CD4-positive, alpha-beta T cell (primary cell): ENCODE results near the gene MAN2A1. TPM values are rescaled to one million over a fixed set of nuclear protein-coding genes. Genes with fewer than 3 reads are reported as not detected.

ENCODE experiments used
- ATAC-seq: fragments of 200-7000 bp; cut with Tn5 transposase; one replicate; pipeline ENCODE4 v1.10.0; 2022; ENCODE audit warnings: mild to moderate bottlenecking; ENCODE audit not compliant: poor library complexity
- CTCF ChIA-PET: fragments of 350-600 bp; sonication (Branson Sonifier 250); formaldehyde crosslinking; loops from one replicate; lab custom pipeline; 2021; ENCODE audit warnings: antibody characterized with exemption, inconsistent platforms; lab: Charles Lee
- POLR2A ChIA-PET: fragments of 350-600 bp; sonication (Branson Sonifier 250); formaldehyde crosslinking; loops from one replicate; lab custom pipeline; 2021; ENCODE audit warnings: antibody characterized with exemption, inconsistent platforms; lab: Charles Lee
- DNase-seq, 14 experiments: peaks; one replicate each; pipeline ENCODE4 v3.0.0-alpha.2; 2013 to 2020; ENCODE audit warnings: mixed read lengths in 2 of 14
- H3K27ac ChIP-seq, 2 donors: one replicate each; pipeline versions ENCODE4 v1.5.1 to v1.7.0; 2013; ENCODE audit warnings: low read length in 2 of 2, low read depth in 1 of 2, mild to moderate bottlenecking in 1 of 2
- H3K27me3 ChIP-seq, 2 experiments: 1 replicate in 1 of 2; 2 replicates in 1 of 2; pipeline versions ENCODE4 v1.6.1 to v1.7.0; 2013; ENCODE audit warnings: low read length in 2 of 2, control low read depth in 1 of 2, mild to moderate bottlenecking in 1 of 2, moderate library complexity in 1 of 2; ENCODE audit not compliant: insufficient read depth in 2 of 2, control insufficient read depth in 1 of 2
- H3K36me3 ChIP-seq: one replicate; pipeline ENCODE4 v1.6.1; 2013; ENCODE audit warnings: low read length, control low read depth; ENCODE audit not compliant: insufficient read depth
- H3K4me1 ChIP-seq: one replicate; pipeline ENCODE4 v1.6.1; 2013; ENCODE audit warnings: low read length, control low read depth; ENCODE audit not compliant: insufficient read depth
- H3K4me3 ChIP-seq: one replicate; pipeline ENCODE4 v1.5.1; 2013; ENCODE audit warnings: mild to moderate bottlenecking, low read length, moderate library complexity
- H3K9me3 ChIP-seq, 2 experiments: 1 replicate in 1 of 2; 2 replicates in 1 of 2; pipeline versions ENCODE4 v1.6.1 to v1.7.0; 2013; ENCODE audit warnings: low read length in 2 of 2, mild to moderate bottlenecking in 2 of 2, control low read depth in 1 of 2, moderate library complexity in 1 of 2; ENCODE audit not compliant: control insufficient read depth in 1 of 2, insufficient read depth in 1 of 2
- H3K27ac Mint-ChIP-seq: one replicate; pipeline ENCODE4 v1.8.0; 2020; ENCODE audit warnings: mixed read lengths
- H3K27me3 Mint-ChIP-seq: one replicate; pipeline ENCODE4 v1.8.0; 2021; ENCODE audit warnings: mixed read lengths
- H3K36me3 Mint-ChIP-seq: one replicate; pipeline ENCODE4 v1.8.0; 2021; ENCODE audit warnings: low read depth, mixed read lengths
- H3K4me1 Mint-ChIP-seq: one replicate; pipeline ENCODE4 v1.8.0; 2021; ENCODE audit warnings: low read depth, mixed read lengths
- H3K4me3 Mint-ChIP-seq: one replicate; pipeline ENCODE4 v1.8.0; 2020; ENCODE audit warnings: mild to moderate bottlenecking, mixed read lengths
- H3K9me3 Mint-ChIP-seq: one replicate; pipeline ENCODE4 v1.8.0; 2020; ENCODE audit warnings: mixed read lengths
- CTCF ChIP-seq: fragments of 200-600 bp; IDR thresholded peaks from one replicate; pipeline ENCODE4 v1.8.0; 2022; ENCODE audit warnings: antibody characterized with exemption, mild to moderate bottlenecking
- intact Hi-C, 2 experiments: fragments of 100-400 bp; cut with DNase I in 1 of 2; cut with micrococcal nuclease in 1 of 2; formaldehyde crosslinking; loops; one replicate each; pipeline versions ENCODE4 v1.15.1 to v1.9.0; 2023 to 2025; cut with DNase I, micrococcal nuclease
- total RNA-seq, 174 experiments: library from RNA in 2 of 174; stranded (reverse) in 2 of 174; gene quantifications; one replicate each; pipeline ENCODE4 v1.2.3 and lab custom pipeline; 2021 to 2026

The MAN2A1 gene
- total RNA-seq, 2 experiments from 2014 or later: 50.6 to 52.7 TPM

- no peak for TF ChIP-seq CTCF
- Histone ChIP-seq H3K9me3 (no peaks in the 10 kb centered on the region), H3K4me1 (no peaks in the 10 kb centered on the region), H3K27me3 (no peaks in the 10 kb centered on the region), H3K36me3 (peaks cover 28% of the 10 kb centered on the region), H3K4me3 (no peak overlapping the region), H3K27ac (no peak overlapping the region)
- ATAC-seq: no peak
- no peaks in the 10 kb centered on the region for H3K27me3 Mint-ChIP-seq
- H3K36me3 Mint-ChIP-seq: peaks cover 55% of the 10 kb centered on the region
- intact Hi-C loops: no loop called here
- H3K4me1 Mint-ChIP-seq: peaks cover 57% of the 10 kb centered on the region
- no peak overlapping the region for H3K27ac Mint-ChIP-seq
- ChIA-PET CTCF (no interaction called here), POLR2A (interaction anchor here (0.7 kb wide), 1 partner anchor 136 kb away, joined by 3 read pairs; no protein-coding TSS in a partner anchor)
- DNase-seq: no peak
- no peaks in the 10 kb centered on the region for H3K9me3 Mint-ChIP-seq
- H3K4me3 Mint-ChIP-seq: no peak overlapping the region
Measured at GRCh38 chr5:109753279-109753678, 63.6 kb downstream of the MAN2A1 start.

GRCh38 chr5:109754319-109754718 lies 64.6 kb downstream of the MAN2A1 start:
- intact Hi-C loops: no loop called here
- H3K27ac Mint-ChIP-seq: no peak overlapping the region
- no peak for TF ChIP-seq CTCF
- no peaks in the 10 kb centered on the region for H3K27me3 ChIP-seq
- no peak for ATAC-seq
- H3K4me1 ChIP-seq: no peaks in the 10 kb centered on the region
- no peak overlapping the region for H3K27ac ChIP-seq
- H3K4me3 ChIP-seq: no peak overlapping the region
- peaks cover 28% of the 10 kb centered on the region for H3K36me3 ChIP-seq
- H3K4me3 Mint-ChIP-seq: no peak overlapping the region
- ChIA-PET CTCF (no interaction called here), POLR2A (no interaction called here)
- H3K4me1 Mint-ChIP-seq: peaks cover 53% of the 10 kb centered on the region
- no peaks in the 10 kb centered on the region for H3K9me3 ChIP-seq
- peaks cover 61% of the 10 kb centered on the region for H3K36me3 Mint-ChIP-seq
- H3K9me3 Mint-ChIP-seq: peaks cover under 1% of the 10 kb centered on the region
- DNase-seq: no peak
- no peaks in the 10 kb centered on the region for H3K27me3 Mint-ChIP-seq

GRCh38 chr5:109755761-109756160 lies 66.0 kb downstream of the MAN2A1 start:
- Mint-ChIP-seq H3K9me3 (peaks cover 7% of the 10 kb centered on the region), H3K27me3 (no peaks in the 10 kb centered on the region), H3K4me1 (peaks cover 58% of the 10 kb centered on the region), H3K4me3 (no peak overlapping the region), H3K36me3 (peaks cover 75% of the 10 kb centered on the region), H3K27ac (no peak overlapping the region)
- ChIA-PET CTCF (no interaction called here), POLR2A (no interaction called here)
- Histone ChIP-seq H3K36me3 (peaks cover 28% of the 10 kb centered on the region), H3K27me3 (no peaks in the 10 kb centered on the region), H3K4me1 (no peaks in the 10 kb centered on the region), H3K4me3 (no peak overlapping the region), H3K27ac (no peak overlapping the region), H3K9me3 (no peaks in the 10 kb centered on the region)
- no peak for DNase-seq
- intact Hi-C loops: no loop called here
- no peak for TF ChIP-seq CTCF
- ATAC-seq: no peak
